OCI-LY3 (cell line): ENCODE data around the gene PLD5.
"Not testable (repeated sequence)": the region's sequence is repeated elsewhere in the genome, so short reads cannot be mapped to it uniquely, and the experiment has no call there.

Source experiments
- CTCF ChIP-seq: fragments of 200-600, 300-600 bp; sonication (generic); IDR thresholded peaks from 2 replicates; pipeline ENCODE4 v1.5.1; 2014; ENCODE audit warnings: antibody characterized with exemption, low read length, low read depth
- EZH2phosphoT487 ChIP-seq: fragments of 200-600 bp; shearing (Covaris generic); IDR thresholded peaks from 2 replicates; pipeline ENCODE4 v1.6.1; 2018; ENCODE audit warnings: antibody characterized with exemption, mixed run types, low read depth

- not testable (repeated sequence) for TF ChIP-seq CTCF, EZH2phosphoT487
Measured at GRCh38 chr1:242376121-242376520, 148.4 kb downstream of the PLD5 start.
